GM19467 (cell line): ENCODE data around the gene UFSP2.
A peak's percentile ranks its signal among the peaks of the same experiment; 100 is the strongest.

Source experiments
- ATAC-seq: cut with Tn5 transposase; IDR thresholded peaks from one replicate; pipeline ENCODE4 v1.9.1; 2021; ENCODE audit warnings: mild to moderate bottlenecking, moderate library complexity; ENCODE audit not compliant: unreplicated experiment

UFSP2 gene, protein sequence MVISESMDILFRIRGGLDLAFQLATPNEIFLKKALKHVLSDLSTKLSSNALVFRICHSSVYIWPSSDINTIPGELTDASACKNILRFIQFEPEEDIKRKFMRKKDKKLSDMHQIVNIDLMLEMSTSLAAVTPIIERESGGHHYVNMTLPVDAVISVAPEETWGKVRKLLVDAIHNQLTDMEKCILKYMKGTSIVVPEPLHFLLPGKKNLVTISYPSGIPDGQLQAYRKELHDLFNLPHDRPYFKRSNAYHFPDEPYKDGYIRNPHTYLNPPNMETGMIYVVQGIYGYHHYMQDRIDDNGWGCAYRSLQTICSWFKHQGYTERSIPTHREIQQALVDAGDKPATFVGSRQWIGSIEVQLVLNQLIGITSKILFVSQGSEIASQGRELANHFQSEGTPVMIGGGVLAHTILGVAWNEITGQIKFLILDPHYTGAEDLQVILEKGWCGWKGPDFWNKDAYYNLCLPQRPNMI

DNA sequence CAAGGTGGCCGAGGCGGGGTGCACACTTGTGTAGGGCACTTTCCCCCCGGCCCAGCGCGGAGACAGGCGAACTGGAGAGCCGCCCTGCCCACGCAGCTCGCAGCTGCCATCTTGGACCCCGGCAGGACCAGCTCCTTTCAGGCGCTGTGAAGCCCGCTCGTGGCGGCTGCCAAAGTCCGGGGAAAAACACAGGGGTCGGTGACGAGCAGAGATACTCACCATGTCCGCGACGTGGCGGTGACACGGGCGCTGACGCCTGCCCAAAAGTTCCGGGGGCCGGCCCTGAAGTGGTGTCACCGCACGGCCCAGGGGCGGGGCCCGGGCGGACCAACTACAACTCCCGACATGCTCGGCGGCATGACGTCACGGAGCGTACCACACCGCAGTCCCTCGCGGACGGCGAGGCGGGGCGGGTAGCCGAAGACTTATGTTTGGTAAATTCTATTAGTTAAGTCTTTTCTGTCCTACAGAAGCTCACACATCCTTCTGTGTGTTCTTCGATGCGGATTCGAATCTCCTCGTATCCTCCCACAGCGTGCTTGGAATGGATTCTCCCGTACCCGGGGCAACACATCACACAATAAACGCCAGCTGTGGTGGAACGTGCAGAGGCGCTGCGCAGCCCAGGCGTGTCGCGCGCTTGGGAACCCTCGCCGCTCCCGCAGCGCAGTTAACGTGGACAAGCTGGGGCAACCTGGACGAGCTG, at the start of gene UFSP2:
Gene UFSP2 (minus strand): TSS at position 318 of the 706 bp plus-strand sequence. CDS start 96 bp downstream, at position 222.
- ATAC-seq: peak; percentile 93

DNA sequence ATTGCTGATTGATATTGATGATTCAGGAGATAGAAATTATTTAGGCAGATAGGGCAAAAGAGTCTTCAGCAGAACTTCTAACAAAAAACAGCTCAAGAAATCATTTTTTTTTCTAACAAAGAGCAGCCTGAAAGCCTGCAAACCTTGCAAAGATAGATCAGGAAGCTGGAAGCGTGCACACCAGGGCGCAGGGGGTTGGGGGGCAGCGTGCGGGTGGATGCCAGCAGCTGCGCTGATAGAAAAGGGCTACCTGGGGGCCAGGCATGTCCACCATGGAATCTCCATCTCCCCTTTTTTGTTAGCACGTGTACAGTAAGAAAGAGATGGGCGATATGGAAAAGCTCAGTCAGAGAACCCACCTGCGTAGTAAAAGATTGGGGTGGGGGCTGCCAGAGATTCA, 47.5 kb upstream of the UFSP2 start:
- no peak for ATAC-seq

DNA sequence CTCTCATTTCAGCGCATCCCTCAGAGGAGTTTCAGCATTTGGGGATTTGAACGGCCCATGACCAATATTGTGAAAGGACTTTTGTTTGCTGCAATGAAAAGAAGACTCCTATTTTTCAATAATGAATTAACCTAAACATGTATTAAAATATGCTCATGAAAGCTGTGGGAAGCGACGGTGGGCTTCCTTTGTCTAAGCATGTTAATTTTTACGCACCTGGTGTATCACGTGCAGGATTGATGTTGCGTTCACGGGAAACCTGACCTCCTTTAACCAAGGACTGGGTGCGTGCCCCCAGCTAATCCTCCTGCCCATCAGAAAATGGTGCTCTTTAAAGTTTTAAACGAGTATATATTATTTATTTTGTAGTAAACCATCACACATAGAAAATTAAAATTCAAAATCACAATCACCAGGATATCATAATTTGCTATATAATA, 46.4 kb upstream of the UFSP2 start:
- ATAC-seq: no peak

DNA sequence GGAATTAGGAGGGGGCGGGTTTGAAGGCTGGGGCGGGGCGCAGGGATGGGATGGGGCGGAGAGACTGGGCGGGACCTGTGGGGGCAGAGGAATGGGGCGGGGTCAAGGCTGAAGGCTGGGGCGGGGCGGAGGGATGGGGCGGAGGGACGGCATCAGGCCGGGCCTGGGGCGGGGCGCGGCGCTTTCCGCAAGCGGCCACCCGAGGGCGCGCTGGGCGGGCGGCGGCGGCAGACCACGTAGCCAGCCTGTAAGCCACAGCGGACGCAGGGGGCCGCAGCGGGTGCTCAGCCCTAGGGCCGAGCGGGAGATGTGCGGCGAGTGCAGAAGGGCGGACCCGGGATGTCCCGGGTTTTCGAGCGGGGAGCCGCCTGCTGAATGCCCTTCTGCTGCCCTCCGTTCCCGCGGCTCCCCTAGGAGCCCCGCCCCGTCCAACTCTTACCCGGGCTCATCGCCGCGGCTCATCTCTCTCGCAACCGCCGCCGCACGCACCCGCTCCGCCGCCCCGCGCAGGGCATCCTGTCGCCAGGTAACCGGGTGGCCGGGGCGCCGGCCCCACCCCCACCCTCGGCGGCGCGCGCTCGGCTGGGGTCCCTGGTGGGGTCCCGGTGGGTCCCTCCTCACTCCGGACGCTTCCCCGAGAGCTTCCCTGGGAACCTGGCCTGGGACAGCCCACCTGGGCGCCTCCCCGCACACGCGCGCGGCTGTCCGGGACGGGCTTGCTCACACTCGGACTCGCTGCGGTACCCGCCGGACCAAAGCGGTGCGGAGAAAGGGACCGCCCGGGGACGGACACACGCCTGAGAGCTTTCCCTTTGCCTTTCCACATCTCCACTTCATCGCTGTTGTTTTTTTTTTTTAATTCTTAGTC, 45.7 kb upstream of the UFSP2 start, which contains the start of gene CCDC110:
Gene CCDC110 (minus strand): TSS at position 499 of the 868 bp plus-strand sequence. CDS start 50 bp downstream, at position 449.
- ATAC-seq: peak; percentile 88

DNA sequence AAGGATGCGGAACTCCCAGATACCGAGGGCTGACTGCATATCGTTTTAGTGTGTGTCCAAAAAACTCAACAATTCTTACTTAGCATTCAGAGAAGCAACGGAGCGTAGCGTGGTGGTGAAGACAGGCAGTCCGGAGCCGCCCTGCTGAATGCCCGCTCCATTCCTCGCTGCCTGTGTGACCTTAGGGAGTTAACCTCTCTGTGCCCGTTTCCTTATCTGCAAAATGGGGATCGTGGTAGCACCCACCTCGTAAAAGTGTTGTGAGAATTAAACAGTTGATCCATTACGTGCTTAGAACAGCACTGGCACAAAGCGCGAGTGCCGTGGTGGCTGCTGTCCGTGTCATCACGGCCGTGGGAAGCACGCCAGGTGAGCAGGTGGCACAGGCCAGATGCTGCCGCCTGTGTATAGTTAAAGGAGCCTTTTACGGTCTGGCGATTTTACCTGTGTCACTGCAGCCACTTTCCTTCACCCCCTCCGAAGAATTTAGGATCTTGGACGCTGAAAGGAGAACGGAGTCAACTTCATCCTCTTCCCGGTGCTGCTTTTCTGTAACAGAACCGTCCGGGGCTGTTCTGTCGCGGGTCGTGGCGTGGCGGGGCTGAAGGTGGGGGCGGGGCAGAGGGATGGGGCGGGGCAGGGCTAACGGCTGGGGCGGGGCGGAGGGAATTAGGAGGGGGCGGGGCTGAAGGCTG, 44.9 kb upstream of the UFSP2 start:
- ATAC-seq: no peak

DNA sequence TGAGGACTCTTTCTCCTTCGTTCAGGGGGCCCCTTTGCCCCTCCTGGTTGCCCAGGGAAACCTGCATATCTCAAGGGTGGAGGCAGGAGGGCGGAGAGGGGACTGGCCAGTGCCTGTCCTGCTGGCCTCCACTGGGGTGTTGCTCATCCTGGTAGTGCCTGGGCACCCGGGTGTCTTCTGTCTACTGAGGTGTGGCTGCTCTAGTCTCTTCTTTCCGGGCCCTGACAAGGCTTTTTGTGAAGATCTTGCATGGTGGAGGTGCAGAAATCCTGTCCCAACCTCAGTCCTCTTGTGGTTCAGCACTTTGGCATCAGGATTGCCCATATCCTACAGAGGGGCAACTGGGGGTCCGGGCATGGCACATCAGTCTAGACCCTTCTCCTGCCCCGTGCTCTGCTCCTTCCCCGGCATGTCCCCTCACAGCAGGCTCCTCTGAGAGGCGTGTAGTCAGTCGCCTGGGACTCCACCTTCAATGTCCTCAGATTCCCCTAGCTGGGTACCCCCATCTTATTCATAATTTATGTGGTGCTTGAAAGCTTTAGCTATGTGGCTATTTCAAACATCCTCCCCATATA, 43.9 kb upstream of the UFSP2 start:
- no peak for ATAC-seq

DNA sequence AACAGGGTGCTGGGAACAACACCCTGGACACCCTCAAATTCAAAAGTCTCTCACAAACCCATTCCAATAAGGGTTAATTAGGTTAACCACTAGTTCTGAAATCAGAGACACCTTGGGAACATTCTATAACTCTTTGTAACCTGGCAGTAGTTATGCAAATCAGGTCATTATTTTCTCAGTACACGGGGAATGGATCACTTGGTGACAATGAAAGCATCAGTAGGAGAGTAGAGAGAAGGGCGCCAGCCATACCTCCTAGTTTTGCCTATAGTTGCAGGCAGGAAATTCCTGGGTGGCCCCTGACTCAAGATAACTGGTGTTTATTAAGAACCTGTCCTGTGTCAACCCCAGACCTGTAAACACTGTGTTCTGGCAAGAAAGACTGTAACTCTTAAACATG, 43.2 kb upstream of the UFSP2 start:
- no peak for ATAC-seq

DNA sequence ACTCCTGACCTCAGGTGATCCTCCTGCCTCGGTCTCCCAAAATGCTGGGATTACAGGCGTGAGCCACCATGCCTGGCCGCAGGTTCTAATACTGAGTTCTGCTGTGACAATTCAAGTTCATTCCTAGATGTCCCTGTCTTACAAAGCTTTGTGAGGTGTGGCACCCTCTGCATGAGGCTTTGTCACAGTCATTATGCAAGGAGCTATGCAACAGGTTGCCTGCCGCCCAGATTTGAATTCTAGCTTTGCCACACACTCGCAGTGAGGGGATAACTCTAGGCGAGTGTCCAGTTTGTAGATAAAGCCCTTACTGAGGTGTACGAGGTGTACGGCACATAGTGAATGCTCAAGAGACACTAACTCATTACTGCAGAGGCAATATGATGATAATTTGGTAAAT, 42.2 kb upstream of the UFSP2 start:
- ATAC-seq: no peak

DNA sequence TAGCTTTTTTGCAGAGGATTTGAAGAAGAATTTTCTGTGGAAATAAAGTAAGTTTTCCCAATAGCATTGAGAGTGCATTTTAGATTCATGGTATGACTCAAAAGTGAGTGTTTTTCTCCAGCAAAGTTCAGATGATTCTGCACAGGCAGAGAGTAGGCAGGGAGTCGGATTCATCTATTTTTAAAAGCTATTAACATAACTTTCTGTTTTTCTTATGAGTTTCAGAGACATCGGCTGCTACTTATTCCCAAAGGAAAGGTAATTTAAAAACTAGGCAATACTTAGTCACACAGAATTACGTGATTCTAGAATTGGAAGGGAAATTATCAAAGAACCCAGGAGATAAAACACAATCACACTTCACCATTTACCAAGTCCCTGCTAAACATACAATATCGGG, 41.3 kb upstream of the UFSP2 start:
- no peak for ATAC-seq

DNA sequence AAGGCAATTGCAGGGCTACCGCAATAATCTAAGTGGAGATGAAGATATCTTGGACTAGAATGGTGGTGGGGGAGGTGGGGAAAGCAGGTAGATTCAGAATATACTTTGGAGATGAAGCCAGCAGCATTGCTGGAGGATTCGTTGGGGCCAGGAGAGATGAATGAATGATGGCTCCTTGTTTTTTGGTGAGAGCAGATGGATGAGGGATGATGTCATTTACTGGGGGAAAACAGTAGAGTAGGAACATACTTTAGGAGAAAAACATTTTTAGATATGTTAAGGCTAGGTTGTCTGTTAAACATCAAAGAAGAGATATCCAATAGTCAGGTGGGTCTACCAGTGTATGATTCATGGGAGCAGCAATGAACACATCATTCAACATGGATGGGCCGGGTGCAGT, 39.9 kb upstream of the UFSP2 start:
- ATAC-seq: no peak

DNA sequence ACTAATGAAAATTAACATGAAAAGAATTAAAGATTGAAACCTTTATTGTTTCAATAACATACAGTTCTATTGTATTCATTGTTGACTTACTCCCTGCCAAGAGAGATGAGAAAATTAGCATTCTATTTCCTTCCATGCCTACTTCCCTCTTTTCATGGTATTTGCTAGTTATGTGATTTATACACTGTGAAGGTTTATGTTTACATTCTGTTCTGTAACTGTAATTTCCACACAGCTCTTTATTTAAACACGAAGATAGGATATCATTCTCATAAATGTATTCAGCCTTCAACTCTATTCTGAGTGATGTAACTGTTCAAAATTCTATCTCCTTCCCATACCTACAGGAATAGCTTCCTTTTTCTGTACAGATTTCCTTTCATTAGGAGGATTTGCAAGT, 39.1 kb upstream of the UFSP2 start:
- ATAC-seq: no peak

DNA sequence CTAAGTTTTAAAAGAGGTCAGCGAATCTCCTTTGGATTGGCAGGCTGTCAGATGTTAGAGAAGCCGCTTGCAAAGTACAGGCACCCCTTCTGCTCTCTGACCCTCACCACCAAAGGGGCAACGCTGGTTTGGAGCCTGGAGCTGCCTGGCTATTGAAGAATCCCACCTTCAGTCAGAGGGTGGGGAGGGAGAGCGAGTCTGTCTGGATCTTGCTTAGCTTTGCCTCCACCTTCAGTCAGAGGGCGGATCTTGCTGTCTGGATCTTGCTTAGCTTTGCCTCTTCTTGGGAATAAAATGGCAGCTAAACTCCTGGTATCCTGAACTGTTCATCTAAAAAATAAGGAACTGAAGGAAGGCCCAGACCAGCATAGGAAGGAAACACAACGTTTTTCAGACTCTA, 38.4 kb upstream of the UFSP2 start:
- no peak for ATAC-seq

DNA sequence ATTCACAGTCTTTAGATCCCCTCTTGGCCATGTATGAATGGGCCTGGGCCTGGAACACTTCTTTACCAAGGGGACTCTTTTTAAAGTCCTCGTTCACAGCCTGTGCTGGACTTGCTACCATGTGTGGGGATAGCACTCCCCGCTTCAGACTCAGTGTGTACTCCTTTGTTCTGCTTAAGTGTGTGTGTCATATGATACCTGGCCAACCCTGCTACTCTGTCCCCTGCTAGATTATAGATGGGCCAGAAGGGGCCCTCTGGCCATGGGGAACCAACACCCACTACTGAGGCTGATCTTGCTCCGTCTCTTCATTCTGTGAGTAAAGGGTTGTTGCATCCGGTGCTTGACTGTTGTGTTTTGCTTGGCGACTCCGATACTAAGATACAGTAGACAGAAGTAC, 37.8 kb upstream of the UFSP2 start:
- ATAC-seq: no peak

DNA sequence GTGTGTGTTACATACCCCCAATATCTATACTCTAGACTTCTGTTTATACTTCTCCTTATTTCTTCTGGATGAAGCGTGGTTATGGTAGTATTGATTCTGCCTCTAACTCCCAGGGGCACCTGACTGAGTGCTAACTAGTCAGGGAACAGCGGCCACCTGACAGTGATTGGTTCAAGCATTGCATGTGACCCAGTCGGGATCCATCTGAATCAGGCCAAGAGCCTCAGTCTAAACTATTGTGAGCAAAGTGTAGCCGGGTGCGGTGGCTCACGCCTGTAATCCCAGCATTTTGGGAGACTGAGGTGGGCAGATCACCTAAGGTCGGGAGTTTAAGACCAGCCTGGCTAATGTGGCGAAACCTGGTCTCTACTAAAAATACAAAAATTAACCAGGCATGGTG, 35.8 kb upstream of the UFSP2 start:
- ATAC-seq: no peak

DNA sequence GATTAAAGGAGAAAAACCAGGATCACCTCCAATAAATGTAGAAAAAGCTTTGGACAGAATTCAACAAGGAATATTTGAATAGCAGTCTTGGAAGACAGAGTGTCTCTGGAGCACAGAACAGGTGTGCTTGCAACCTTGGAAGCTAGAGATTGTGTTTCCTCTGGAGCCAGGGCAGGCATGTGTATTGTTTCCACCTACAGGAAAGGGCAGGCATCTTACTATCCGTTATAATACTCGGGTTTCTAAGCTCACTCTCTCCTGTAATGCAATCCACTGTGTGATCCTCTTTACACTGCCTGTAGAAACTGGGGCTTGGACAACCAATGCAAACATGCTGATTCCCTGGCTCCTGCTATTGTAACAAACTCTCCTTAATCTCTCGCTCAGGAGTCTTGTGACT, 31.4 kb upstream of the UFSP2 start:
- no peak for ATAC-seq

DNA sequence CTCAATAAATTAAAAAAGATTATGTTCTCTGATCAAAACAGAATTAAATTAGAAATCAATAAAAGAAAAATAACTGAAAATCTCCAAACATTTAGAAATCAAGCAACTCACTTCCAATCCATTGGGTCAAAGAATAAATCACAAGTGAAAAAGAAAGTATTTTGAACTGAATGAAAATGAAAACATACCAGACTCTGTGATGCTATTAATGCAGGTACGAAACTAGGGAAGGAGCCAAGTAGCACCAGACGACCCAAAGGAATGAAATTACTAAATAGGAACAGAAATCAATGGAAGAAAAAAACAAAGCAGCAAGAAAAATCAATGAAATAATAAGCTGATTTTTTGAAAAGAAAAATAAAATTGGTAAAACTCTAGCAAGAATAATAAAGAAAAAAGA, 30.4 kb upstream of the UFSP2 start:
- no peak for ATAC-seq

DNA sequence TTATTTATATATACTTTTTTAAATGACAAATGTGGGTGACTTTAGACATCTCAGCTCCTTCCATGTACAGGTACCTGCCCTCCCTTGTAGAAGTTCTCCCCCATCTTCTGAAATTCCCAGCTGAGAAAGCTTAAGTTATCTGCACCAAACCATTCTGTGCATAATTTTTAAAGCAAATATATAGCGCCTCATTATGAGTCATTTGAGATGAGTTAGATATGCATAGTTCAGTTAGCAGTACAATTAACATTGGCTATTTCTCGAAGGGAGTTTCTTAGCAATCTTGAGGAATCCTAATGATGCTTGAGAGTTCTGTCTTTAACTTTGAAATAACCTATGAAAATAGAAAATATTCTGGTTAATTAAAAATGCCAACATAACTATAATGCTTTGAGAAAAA, 19.4 kb upstream of the UFSP2 start:
- no peak for ATAC-seq

DNA sequence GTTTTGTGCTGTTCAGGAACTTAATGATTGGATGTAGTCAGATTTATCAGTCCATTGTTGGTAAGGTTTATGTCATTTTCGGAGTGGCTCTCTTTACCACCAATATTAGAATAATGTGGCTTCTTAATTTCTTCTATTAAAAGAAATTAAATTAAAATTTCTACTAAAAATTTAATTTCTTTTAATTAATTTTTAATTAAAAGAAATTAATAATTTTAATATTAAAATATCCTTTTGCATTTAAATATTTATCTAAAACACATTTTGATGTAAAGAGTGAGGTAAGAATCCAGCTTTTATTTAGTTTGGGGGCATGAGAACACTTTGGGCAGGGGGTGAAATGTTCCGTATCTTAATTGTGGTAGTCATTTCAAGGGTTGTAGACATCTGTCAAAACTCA, 15.7 kb upstream of the UFSP2 start:
- no peak for ATAC-seq

DNA sequence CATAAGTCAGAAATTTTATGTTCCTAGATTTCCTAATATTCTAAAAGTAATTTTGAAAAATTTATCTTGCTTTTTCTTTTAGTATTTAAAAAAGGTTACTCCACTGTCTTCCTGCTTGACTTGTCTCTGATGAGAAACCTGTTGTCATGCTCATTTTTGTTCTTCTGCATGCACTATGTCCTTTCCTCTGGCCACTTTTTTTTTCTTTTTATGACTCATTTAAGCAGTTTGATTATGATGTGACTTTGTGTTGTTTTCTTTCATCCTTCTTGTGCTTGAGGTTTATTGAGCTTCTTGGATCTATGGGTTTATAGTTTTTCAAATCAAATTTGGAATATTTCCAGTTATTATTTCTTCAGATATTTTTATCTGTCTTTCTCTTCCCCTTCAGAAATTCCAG, 12.0 kb upstream of the UFSP2 start:
- ATAC-seq: no peak

DNA sequence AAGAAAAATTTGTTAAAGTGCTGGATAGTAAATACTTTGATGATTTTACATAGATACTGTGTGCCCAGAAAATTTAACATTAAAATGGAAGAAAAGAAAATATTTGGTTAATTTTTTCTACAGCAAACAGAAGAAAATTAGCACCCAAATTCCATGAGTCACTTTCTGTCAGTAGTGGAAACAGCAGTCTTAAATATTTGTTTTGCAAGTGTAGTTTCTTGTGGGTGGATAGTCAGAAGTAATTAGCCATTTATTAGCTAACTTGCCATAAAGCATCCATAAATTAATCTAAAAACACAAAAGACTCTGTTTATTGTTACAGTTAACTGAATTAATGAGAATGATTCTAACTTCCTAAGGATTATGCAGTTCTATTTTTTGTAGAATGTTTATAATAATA, 9.7 kb upstream of the UFSP2 start:
- no peak for ATAC-seq
